ENCODE results near the gene ACSF2.

DNA sequence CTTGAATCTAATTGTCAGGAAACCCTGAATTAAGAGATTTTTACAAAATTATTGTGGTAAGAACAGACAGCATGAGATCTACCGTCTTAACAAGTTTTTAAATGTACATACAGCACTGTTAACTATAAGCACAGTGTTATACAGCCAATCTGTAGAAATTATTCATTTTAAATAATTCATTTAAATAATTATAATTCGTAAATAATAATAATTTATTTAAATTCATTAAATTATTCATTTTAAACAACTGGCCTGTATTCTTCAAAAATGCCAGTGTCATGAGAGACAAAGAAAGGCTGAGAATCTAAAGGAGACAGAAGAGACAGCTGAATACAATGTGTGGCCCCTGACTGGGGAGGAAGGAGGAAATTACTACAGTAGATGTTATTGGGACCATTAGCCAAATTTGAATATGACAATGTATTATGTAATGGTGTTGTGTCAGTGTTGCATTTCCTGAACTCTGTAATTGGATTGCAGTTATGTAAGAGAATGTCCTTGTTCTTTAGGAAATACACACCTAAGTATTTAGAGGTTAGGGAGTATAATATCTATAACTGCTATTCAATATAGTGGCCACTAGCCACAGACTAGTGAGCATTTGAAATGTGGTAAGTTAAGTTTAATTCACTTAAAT, 55.0 kb downstream of the ACSF2 start:
- TF ChIP-seq CTCF (IDR thresholded peaks at IDR 0.05) (no peak), POLR2AphosphoS5 (IDR thresholded peaks at IDR 0.05) (no peak), POLR2A (IDR thresholded peaks at IDR 0.05) (no peak), EP300 (IDR thresholded peaks at IDR 0.05) (no peak)

Measured in upper lobe of left lung (tissue), 4 donors.